SKM-1 treated with dmso at 0.1 percent for 144 hours (cell line): ENCODE results near the gene ANTXR2.
"Not testable (repeated sequence)": the region's sequence is repeated elsewhere in the genome, so short reads cannot be mapped to it uniquely, and the experiment has no call there.

Experiments used
- DNase-seq: peaks from one replicate; lab custom pipeline; 2025; ENCODE audit not compliant: unreplicated experiment; lab: John Stamatoyannopoulos, UW

The ANTXR2 gene

DNA sequence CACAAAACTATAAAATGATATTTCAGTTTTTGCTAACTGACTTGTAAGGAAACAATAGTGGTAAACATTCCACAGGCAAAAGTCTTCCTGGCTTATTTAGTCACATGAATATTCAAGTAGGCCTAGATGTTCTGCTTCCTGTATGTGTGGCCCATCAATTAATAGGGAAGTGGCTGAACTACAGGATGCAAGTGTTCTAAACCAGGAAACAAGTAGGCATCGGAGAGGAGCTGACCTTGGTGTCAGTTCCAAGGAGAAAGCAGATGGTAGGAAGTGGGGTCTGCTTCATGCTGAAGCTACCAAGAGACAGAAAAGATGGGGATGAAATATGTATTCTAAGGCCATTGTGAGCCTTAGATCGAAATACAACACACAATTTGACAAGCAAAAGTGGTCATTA lies 149.7 kb downstream of the ANTXR2 start:
- DNase-seq, result no peak

DNA sequence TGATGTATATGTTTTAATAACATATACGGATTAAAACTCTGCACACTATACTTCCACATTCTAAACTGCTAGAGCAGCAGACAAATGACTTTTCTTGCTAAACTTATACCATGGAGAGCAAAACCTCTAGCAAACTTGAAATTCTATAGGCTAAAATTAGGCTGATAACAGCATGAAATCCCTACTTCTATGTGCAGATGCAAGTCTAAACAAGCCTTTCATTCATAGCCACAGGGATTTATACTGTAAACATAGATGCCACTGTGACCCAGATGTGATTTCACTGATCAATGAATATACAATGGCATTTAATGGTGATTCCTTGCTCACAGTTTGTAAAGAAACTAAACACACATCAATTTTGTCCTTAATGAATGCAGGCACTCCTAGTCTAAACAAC lies 151.0 kb downstream of the ANTXR2 start:
- DNase-seq, result no peak

DNA sequence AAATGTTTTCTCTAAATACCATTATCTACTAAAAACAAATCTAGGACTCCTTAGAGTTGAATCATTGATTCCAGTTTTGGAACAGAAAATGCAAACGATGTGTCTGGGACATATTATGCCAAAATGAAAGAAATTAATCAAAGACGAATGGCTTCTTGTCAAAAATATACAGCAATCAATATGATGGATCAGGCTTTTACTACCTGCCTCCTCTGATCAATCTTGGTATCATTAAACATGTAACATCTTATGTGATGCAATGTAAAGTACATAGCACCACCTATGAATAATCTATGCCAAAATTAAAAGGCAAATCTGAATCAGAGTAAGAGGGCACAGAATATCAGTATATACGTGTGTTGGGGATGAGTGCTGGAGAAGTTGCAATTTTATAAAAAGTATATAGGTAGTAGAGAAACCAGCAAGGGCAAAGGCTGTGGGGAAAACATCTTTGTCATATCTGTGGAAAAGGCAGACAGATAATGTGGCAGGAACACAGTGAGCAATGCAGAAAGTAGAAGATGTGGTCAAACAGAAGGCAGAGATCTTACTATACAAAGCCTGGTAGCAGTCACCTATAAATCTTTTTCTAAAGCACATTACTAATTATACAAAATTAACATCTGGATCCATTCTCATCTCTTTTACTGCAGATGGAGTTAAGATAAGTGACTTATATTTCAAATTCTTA lies 152.7 kb downstream of the ANTXR2 start:
- DNase-seq, result no peak

- no peak for DNase-seq
Observed at GRCh38 chr4:79918292-79918691, 154.7 kb downstream of the ANTXR2 start.

DNA sequence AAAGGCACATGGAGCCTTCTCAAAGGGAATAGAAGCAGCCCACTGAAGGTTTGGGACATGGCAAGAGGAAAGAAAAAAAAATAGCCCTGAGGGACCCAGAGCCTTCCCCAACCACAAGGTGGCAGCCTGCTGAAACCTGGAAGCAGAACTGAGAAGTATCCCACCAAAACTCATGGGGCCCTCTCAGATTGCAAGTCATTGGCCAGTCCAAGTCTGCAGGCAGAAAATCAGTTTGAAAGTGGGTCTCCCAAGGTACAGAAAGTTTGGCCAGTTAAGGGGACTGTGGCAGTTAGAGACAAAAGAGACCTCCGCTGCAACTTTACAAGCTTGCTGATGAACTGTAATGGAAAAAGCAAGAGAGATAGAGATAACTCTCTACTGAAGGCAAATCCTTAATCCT lies 155.8 kb downstream of the ANTXR2 start:
- DNase-seq, result peak; percentile 36

- no peak for DNase-seq
Observed at GRCh38 chr4:79915246-79915645, 157.8 kb downstream of the ANTXR2 start.

DNA sequence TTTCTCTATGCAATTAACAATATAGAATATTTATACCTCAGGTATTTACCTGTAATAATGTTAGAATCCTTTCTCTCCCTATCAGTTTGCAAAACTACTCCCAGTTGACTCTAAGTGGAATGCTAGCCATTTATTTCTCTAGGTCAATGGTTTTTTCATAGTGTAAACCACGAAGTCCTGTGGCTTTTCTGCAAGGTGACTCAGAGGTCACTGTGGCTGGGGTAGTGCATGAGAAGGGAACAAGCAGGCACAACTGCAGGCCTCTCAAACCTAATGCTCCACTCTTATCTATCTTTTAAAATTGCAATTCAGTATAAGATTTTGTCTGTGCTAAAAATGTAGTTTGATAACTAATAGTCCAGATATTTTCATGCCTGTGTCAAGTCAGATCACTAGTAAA lies 159.4 kb downstream of the ANTXR2 start:
- peak; percentile 30 for DNase-seq

GRCh38 chr4:79907001-79907400 lies 166.0 kb downstream of the ANTXR2 start:
- peak; percentile 67 for DNase-seq

GRCh38 chr4:79906303-79906702 lies 166.7 kb downstream of the ANTXR2 start:
- no peak for DNase-seq

DNA sequence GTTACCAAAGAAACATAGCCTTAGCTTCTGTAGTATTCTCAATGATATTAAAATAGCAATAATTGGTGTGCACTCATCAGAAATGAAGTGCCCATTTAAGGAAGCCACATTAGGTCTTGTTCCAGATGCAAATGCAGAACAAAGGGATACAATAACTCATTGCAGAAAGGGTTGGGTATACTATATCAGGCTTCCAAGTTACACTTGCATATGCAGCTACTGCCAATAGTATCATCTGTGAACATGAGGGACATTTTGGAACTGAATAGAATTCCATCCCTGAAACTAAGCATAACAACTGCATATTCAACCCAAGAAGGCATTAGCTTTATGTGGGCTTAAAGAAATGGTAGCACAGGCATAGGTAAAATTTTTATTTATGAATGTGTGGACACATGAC lies 167.8 kb downstream of the ANTXR2 start:
- no peak for DNase-seq

DNA sequence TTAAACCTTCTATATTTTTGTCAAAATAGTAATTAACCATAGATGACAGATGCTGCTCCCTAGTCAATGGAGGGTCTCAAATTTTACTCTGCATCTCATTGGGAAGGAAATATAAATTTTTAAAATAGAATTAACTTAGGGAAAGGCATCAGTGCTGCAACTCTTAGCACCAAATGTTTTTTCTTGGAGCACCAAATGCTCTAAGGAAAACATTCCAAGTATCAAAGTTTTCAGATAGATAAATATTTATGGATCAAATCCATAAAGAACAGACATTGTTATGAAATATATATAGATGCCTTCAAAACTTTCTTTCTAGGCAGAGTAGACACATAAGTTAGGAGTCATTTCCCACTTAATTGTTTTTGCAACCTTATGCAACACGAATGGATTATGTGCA lies 168.7 kb downstream of the ANTXR2 start:
- no peak for DNase-seq

- DNase-seq, result no peak
Observed at GRCh38 chr4:79900182-79900581, 172.8 kb downstream of the ANTXR2 start.

DNA sequence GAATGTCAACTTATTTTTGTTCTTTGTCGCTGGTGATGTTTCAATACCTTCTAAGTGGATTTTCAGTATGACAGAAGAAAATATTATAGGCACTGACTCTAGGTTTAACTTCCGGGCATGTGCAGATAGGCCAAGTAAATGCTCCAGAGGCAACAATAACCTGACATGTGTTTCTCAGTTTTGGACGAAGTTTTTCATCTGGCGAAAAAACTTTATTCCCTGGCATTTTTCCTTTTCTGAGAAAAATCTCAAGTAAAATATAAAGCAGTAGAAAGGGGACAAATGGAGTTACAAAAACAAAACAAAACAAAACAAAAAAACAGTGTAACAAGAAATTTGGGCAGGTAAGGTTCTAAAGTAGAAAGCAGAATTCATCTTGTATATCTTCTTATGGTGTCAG lies 173.5 kb downstream of the ANTXR2 start:
- DNase-seq, result no peak

DNA sequence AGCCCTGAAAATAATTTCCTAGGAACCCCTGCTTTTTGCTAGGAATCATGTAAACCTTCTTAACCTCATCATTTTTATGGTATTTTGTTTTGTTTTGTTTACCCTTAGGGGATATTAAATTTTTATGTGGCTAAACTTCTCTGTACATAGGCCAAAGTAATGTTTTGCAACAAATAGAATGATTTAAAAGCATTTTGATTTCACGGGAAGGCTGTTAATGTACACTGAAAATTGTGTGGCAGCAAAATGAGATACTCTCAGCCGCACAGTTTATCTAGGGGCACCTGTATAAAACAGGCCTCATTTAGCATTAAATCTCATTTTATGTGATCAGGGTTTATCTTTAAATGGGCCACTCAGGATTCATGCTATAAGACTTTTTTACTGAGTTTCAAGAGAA lies 175.0 kb downstream of the ANTXR2 start:
- DNase-seq, result no peak

GRCh38 chr4:79897174-79897573 lies 175.9 kb downstream of the ANTXR2 start:
- DNase-seq, result no peak

DNA sequence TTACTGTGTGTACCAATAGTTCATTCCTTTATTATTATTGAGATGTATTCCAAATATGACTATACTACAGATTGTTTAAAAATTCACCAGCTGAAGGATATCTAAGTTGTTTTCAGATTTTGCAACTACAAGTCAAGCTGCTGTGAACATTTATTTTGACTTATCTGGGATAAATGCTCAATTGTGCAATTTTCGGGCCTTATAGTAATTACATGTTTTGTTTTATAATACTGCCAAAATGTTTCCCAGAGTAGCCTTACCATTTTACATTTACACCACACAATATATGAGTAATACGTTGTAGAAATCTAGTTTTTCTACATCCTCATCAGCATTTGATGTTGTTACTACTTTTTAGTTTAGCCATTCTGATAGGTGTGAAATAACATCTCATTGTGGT lies 179.6 kb downstream of the ANTXR2 start:
- no peak for DNase-seq

DNA sequence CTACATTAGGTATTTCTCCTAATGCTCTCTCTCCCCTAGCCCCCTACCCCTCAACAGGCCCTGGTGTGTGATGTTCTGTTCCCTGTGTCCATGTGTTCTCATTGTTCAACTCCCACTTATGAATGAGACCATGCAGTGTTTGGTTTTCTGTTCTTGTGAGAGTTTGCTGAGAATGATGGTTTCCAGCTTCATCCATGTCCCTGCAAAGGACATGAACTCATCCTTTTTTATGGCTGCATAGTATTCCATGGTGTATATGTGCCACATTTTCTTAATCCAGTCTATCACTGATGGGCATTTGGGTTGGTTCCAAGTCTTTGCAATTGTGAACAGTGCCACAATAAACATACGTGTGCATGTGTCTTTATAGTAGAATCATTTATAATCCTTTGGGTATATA lies 184.0 kb downstream of the ANTXR2 start:
- not testable (repeated sequence) for DNase-seq

GRCh38 chr4:79886557-79886956 lies 186.5 kb downstream of the ANTXR2 start:
- no peak for DNase-seq

GRCh38 chr4:79886021-79886420 lies 187.0 kb downstream of the ANTXR2 start:
- no peak for DNase-seq

DNA sequence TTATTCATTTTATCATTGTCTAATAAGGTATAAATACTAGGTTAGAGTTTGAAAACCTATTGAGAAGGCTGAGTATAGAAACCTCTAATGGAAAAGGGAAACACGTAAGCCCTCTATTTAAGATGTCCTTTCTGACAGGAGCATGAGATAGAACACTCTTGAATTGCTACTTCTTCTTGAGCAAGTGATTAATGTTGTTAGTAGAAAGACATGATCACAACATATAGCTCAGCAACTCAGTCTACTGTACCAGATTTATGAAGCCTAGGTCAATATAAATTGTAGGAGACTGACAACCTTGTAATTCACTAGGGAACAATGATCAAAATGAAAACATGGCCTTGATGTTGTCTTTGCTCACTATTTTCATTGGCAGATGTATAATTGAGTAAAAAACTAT lies 189.7 kb downstream of the ANTXR2 start:
- no peak for DNase-seq

DNA sequence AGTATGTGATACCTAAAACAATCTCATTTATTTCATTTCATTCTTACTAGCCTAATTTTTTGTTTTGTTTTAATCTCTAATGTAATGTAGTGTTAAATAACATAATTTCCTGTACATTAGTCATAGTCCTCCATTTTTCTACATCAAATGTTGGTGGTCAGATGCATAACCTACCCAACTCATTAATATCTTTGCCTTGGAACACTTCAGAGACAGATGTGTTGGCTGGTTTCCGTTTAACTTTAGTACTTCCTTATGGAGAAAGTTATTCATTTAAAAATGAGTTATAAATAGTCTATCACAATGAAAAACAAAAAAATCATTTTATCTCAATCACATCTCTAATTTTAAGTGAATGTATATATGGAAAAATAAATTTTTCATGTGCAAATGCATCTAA lies 190.2 kb downstream of the ANTXR2 start:
- no peak for DNase-seq

DNA sequence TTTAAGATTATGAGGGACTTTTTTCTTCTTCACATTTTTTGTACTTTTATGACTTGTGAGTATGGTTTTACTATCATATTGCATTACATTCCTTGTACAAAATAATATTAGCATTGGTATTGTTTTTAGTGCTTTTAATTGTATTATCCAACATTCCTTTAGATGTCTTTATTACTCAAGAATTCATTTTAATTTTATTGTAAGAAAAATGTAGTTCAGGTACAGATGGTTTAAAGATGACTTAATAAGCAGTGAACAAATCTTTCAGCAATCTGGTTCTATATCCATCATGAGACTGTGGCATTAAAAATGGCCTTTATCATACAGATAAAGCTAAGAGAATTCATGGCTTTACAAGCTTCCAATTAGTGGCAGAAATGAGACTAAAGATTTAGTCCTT lies 191.6 kb downstream of the ANTXR2 start:
- DNase-seq, result no peak

- DNase-seq, result no peak
Observed at GRCh38 chr4:79877511-79877910, 195.5 kb downstream of the ANTXR2 start.
